ENCODE results near the gene NDST3.
"Not testable (repeated sequence)": the region's sequence is repeated elsewhere in the genome, so short reads cannot be mapped to it uniquely, and the experiment has no call there.

The NDST3 gene

DNA sequence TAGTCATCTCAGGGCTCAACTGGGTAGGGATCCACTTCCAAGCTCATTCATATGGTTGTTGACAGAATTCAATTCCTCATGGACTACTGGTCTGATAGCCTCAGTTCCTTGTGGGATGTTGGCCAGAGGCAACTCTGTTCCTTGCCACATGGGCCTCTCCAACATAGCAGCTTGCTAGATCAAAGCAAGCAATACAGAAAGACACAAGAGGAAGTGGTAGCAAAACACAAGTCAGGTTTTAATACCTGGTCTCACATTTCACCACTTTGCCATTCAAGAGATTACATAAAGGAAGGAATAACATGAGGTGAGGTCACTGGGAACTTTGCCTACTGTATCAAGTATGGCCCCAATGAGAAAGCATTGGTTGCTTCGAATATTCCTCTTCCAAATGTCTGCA, 239.4 kb downstream of the NDST3 start:
- DNase-seq (ENCODE audit: low spot score), result no peak

DNA sequence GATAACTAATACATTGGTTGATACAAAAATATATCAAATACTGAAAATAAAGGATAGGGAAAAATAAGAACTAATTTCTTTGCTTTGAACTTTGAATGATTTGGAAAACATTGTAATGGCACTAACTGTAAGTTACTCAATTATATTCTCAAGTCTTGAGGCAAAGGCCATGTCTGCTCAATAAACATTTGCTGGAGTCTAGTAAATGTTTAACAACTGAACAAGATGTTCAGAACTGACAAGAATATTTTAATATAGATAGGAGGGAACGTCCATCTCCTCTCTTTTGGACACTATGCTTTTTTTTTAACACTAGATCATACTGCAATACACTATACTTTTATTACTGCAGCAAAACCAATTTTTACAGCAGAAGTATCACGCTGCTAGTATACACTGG, 242.3 kb downstream of the NDST3 start:
- no peak for DNase-seq (ENCODE audit: low spot score)

DNA sequence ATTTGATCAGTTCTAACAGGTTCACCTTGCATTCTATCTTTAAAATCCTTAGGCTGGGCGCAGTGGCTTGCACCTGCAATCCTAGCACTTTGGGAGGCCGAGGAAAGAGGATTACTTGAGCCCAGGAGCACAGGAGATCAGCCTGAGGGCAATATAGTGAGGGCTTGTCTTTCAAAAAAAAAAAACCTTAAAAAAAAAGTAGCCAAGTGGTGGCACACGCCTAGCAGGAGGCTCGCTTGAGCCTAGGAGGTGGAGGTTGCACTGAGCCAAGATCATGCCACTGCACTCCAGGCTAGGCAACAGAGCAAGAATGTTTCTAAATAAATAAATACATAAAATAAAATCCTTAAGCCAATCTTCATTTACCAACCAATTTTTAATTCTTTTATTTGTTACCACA, 243.0 kb downstream of the NDST3 start:
- no peak for DNase-seq (ENCODE audit: low spot score)

DNA sequence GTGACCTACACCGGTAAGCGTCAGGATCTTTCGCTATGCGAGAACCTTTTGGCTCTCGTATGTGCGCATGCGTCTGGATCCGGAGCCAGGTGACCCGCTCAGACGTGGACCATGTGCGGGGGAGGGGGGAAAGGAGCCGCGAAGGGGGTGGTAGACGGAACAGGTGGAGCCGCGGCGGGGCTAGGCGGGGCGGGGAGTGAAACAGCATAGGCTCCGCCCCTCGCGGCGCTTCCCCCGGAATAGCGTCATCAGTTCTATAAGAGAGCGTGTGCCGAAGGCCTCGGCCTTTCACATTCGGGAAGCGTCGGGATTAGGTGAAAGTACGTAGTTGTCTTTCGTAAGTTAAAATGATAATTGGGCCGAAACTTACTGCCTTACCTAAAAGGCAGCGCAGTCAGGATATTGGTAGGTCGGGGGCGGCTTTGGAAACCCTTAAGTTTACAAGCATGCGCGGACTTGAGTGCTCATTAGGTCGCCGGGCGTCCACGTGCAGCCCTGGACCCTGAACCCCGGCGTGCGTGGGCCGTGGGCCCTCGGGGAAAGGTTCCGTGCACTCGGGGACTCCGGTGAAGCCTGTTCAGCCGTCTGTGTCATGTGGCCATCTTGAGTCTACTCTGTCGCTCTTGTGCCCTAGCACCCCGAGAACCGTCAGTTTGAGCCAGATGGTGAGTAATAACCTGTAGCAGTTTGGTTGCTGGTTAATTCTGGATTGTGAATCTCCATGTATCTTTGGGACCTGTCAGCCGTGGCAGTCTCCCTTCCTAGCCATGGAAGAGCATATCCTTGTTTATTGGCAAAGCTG, 244.4 kb downstream of the NDST3 start:
- peak; percentile 96 for DNase-seq (ENCODE audit: low spot score)

DNA sequence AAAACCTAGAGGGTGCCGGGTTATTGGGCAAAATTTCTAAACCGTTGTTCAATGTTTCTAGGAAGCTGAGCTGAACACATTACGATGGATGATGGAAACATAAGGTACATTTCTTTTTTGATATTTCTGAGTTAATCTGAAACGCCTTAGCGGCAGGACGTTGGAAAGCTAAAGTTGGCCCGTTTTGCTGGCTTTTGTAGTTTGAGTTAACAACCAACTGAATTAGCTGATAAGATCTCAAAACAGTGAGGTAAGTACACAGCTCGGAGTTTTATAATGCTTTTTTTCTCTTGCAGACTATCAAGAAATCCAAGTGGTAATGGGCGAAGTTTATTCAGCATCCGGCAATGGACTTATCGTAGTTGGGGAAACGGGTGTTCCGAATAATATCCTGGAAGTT, 245.0 kb downstream of the NDST3 start:
- peak; percentile 5 for DNase-seq (ENCODE audit: low spot score)

DNA sequence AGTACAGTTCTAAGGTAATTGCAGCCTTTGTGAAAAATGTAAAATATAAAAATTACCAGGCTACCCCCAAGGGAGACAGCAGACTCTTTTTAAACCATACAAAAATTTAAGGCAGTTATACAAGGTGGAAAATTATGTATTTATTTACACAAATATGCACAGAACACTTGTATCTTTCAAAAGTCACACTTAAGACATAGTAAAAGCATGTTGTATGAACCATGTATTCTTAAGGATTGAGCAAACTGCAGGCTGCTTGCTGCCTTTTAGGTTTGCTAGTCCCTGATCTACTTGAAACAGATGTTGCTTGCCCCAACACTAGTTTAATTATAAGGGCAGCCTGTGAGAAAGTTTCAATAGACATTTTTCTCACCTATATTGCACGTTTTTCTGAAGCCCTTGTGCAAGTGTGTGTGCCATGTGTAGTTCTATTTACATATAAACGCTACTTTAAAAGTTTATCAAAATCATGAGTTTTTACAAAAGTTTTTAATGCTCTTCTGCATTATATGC, 245.7 kb downstream of the NDST3 start:
- peak; percentile 5 for DNase-seq (ENCODE audit: low spot score)

DNA sequence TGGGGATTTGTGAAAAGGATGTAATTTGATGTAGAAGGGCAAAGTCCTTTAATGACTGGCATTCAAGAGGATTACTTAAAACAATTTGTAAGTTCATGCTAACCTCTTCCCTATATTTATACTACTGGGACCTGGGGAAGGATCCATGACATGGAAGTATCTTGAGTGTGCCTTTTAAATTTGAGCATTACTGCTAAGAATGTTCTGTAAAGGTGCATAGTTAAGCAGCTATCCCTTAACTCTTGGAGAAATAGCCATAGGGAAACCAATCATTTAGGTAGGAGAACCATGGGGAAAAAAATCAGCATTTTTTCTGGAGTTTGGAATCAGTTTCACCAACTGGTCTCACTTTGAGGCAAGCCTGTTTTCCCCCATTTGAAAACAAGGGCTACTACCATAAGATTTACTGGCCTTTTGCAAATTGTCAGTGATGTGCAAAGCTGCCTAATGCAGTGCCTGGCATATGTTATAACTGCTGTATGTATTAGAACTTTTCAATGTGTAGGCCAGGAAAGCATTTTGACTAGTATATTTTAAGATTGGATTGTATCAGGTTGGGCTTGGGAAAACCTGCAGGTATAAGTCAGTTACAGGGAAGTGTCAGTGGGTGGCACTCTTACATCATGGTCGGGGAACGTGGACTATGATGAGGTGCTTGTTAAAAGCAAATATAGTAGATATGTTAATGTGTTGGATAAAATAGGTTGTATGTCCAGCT, 246.4 kb downstream of the NDST3 start:
- peak; percentile 78 for DNase-seq (ENCODE audit: low spot score)

DNA sequence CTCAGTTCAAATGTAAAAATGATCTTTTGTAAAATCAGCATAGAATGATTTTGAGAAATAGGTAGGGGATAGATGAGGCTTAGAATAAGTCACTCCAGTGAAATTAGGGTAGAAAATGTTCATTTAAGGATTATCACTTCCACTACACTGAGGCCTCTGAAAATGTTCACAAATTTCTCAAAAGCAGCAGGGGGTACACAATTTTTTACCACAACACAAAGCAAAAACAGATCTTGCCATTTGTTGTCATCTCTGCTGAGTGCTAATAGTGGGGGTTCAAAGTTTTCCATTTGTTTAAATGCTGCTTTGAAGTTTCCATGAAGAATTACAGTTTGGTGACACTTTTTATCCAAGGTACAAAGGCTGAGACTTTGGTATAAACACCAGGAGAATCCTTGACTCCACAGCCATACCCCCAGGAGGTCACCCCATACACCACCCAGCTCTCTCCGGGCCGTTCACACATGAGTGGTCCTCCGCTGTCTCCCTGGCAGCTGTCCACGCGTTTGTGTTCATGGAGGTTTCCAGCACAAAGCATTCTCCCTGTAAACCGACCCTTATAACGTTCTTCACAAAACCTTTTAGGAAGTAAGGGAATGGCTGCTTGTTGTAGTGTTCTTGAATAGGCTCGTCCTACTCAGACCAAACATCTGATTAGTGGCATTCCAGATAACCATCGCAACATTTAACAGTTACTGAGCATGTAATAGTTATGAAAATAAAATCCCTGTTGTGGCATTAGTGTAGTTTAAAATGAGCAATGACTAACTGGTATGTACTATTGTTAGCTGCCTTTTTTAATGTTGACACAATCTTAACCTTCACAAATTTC, 247.5 kb downstream of the NDST3 start:
- peak; percentile 68 for DNase-seq (ENCODE audit: low spot score)

DNA sequence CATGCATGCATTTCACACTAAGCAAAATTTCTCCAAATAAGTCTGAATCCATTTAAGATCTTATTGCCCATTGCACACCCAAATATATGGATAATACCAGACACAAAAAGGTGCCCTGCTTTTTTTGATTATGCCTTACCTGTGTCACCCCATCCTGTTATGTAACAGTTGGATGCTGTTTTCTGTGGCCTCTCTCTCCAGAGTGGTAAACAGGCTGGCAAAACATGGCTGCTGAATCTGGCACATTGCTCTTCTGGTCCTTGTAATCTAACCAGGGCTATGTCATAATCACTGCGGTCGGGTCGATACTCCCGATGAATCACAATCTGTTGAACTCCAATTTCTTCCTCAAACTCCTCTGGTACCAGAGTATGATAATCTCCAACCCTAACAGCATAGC, 248.4 kb downstream of the NDST3 start:
- peak; percentile 24 for DNase-seq (ENCODE audit: low spot score)

DNA sequence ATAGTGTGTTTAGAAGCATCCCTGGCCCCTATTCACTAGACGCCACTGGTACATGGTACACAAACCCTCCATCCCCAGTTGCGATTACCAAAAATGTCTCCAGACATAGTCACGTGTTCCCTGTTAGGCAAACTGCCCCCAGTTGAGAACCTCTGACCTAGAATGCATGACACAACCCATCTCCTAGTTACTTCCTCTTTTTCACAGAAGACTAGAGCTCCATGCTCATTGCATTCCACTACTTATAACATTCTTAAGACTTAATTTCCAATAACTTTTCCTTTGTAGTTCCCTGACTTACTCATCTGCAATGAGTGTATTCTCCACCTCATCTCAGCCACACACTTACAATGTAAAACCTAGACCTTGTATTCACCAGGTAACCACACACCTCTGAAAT, 249.9 kb downstream of the NDST3 start:
- DNase-seq (ENCODE audit: low spot score), result peak; percentile 65

DNA sequence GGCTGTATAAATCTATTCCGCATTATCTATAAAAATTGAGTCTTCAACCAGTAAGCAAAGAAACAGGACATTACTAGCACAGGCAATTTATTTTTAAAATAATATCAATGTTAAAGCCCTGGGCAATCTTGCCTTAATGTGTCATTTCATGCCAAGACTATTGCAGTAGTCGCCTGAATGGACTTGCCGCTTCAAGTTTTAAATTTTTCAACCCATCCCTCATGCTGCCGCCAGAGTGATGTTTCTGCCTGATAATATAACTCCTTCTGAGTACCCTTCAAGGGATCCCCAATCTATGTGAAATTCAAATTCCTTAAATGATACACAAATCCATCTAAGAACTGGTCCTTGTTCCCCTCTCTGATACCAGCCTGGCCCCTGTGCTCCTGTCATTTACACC, 251.6 kb downstream of the NDST3 start:
- no peak for DNase-seq (ENCODE audit: low spot score)

DNA sequence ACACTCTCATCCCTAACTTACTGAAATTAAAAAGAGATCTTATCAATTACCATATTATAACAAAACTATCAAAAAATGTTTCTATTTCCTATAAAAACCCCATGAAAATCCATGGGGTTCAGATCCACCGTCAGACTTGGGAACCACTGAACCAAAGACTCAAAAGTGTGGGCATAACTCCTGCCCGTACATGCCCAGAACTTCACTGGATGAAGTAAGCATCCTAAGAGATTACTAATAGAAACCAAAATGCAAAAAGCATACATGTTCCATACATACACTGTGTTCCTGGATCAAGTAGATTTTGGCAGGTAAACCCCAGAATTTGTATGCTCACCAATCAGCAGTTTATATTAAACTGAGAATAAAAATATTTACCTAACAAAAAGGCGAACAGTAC, 252.4 kb downstream of the NDST3 start:
- no peak for DNase-seq (ENCODE audit: low spot score)

DNA sequence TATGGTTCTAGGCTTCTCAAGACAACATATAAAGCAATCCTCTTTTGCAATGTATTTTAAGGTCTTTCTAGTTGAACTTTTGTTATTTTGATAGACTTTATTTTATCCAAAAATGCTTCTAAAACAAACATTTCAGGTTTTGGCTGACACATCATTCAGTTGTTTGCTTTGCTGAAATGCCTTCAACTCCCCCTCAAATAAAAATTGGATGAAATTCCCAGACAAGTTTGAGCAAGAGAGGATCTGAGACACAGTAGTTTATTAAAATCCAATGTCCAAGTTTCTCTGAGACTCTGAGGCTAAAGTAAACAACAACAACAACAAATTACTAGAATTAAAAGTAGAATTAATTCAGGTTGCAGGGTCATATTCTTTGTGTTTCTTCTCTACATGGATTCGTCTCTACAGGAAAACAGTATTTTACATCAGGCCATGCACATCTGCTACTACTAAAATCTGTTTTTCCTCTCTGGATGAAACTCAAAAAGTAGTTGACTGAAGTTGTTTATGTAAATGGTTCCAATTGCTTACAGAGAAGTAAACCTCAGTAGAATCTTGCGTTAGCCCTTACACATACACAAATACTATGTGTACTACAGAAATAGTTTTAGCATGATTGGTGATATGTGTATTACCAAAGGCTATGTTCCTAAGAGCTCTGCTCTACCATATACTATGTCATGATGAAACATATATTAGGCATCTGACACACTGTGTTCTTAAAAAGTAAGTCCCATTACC, 253.6 kb downstream of the NDST3 start:
- DNase-seq (ENCODE audit: low spot score), result no peak

DNA sequence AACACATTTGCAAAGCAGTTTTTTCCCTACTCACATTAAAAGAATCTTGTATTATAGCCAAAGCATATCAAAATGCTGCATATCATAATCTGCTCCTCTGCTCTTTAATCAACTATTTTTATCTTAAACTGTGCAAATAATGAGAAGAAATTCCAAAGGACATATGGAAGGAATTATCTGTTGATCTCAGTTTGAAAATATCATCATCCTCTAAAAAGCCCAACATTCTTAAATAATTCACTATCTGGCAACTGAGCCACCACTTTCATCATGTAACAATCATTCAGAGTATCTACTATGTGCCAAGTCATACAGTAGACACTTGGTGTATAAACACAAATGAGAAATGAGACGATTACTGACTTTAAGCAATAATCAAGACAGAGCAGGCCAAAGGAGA, 255.5 kb downstream of the NDST3 start:
- DNase-seq (ENCODE audit: low spot score), result no peak

DNA sequence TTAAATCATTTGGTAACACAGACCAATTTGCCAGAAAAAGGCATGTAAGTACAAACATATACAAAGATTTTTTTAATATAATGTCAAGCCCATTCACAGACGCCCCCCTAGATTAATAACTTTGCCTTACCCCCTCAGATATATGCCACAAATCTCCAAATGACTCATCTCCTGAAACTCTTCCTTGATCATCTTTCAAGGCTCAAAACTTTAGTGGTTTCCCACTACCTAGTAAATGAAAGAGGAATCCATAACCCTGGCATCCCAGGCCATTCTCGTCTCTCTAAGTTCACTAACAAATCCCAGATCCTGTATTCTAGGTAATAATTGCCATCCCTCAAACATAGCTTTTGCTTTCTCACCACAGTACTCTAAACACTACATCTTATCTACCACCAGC, 256.7 kb downstream of the NDST3 start:
- DNase-seq (ENCODE audit: low spot score), result no peak

DNA sequence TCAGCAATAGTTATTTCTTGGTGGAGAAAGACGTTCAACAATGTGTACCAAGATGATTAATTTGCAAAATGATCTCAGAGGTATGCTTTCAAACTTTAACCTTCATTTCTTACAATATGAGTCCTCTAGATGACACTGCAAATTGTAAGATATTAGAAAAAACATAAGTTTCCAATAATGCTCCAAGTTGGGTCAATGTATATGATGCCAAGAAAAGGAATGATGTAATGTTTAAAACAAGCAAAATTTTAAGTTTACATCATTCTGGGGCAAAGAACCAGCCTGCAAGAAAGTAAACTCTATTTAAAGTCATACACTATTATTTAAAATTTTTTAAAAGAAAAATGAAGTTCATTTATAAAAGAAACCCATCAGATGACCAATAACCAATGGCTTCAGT, 262.4 kb downstream of the NDST3 start:
- DNase-seq (ENCODE audit: low spot score), result no peak

DNA sequence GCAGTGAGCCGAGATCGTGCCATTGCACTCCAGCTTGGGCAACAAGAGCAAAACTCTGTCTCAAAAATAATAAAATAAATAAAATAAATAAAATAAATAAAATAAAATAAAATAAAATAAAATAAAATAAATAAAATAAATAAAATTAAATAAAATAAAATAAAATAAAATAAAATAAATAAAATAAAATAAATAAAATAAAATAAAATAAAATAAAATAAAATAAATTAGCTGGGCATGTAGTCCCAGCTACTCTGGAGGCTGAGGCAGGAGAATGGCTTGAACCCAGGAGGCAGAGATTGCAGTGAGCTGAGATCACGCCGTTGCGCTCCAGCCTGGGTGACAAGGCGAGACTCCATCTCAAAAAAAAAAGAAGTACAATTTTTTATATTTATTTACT, 265.3 kb downstream of the NDST3 start:
- DNase-seq (ENCODE audit: low spot score), result not testable (repeated sequence)

DNA sequence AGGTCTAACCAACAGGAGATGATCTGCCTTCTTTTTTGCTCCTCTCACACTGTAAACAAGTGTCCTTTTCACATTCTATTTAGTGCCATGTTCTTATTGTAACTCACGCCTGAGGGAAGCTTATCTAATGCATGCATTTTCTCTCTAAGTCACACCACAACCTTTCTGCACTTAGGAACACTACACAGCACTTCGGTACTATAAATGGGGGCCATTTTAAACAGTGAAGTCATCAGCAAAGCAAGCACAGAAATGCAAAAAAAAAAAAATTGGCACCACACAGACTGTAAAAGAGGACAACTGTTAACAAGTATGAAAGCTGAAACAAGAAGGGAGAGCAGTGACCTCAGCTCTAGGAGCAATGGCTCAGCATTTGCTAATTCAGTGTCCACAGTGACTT, 273.4 kb downstream of the NDST3 start:
- DNase-seq (ENCODE audit: low spot score), result no peak

All from kidney tubule cell (primary cell).